Fibroblast of pulmonary artery (primary cell): ENCODE data around the gene LAMA3.
A peak's percentile ranks its signal among the peaks of the same experiment; 100 is the strongest.

ENCODE experiments used
- DNase-seq: peaks from one replicate; pipeline ENCODE4 v3.0.0-alpha.2; 2010; ENCODE audit warnings: low read depth
- H3K4me3 ChIP-seq: replicated peaks from 2 replicates; pipeline ENCODE4 v1.5.1; 2011; ENCODE audit warnings: low read depth, mild to moderate bottlenecking, control low read depth, low read length, moderate library complexity
- CTCF ChIP-seq: IDR thresholded peaks from 2 replicates; pipeline ENCODE4 v1.5.1; 2011; ENCODE audit warnings: mild to moderate bottlenecking, control low read depth, low read length, inconsistent platforms; ENCODE audit errors: missing control alignments

LAMA3 gene

DNA sequence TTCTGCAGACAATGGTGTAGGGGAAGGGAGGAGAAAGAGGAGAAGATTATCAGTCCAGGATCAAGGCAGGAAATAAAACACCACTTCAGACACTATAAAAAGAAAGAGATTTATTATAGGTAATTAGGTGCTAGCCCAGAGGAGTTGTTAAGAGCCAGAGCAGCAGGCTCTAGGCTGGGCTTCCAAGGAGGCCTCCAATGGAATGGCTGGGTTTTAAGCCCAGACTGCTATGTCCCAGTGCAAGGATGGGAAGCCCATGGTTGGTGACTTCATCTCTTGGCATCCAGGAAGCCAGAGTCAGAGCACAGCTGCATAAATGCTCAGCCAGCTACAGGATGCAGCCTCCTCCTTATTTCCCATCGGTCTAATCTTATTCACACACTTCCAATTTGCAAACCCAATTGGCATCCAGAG is 95.6 kb downstream of the LAMA3 start:
- TF ChIP-seq CTCF, result no peak
- H3K4me3 ChIP-seq, result no peak overlapping the region
- DNase-seq, result peak; percentile 82

DNA sequence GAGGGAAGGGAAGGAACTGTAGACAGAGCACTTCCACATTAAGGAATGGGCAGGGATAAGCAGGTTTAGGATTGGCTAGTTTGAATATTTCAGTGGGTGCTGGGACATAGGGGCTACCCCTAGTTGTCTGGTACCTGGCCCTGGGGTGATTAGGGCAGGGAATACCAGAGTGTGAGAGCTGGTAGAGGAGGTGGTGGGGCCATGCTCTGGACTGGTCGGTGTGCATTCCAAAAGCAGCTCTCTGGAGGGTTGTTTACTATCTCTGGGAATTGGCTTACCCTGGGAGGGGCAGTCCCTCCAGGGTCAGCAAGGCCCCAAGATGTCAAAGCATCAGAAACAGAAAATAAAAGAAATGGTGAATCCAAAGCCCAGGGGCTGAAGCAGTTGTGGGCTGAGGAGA is 103.8 kb downstream of the LAMA3 start:
- H3K4me3 ChIP-seq, result no peak overlapping the region
- TF ChIP-seq CTCF, result no peak

DNA sequence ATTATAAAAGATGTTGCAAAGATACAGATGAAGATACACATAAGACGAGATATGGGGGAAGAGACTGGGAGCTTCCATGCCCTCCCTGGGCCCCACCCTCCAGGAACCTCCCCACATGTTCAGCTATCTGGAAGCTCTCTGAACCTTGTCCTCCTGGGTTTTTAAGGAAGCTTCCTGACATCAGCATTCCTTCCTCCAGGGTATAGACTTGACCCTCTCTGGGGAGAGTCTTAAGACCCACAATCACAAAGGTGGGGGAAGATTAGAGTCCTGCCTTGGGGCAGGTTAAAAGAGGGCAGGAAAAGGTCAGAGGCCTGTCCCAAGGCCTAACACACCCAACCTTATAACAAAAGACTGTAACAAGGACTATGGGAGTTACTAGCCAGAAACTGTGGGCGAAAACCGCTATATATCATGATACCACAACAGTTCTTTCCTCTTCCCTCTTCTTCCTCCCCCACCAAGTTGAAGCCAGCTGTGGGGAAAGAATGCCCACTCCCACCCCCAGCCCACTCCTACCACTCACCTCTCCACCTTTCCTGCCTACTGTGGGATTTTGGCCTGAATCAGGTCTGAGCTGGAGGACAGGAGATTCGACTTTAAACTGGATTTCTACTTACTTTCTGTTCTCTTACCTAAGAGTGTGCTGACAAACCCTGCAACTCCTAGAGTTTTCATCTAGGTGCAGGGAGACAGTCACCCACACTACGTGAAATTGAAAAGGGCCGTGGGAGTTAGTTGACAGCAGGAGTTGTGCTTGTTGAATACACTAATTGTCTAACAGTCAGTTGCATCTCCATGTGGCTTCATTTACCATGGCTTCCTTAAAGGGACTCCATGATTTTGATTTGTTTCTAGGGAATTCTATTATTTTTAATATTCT is 105.0 kb downstream of the LAMA3 start:
- H3K4me3 ChIP-seq, result no peak overlapping the region
- TF ChIP-seq CTCF, result no peak
- no peak for DNase-seq

More for the DNA sequence above, 103.8 kb downstream of the LAMA3 start:
- DNase-seq, result no peak

DNA sequence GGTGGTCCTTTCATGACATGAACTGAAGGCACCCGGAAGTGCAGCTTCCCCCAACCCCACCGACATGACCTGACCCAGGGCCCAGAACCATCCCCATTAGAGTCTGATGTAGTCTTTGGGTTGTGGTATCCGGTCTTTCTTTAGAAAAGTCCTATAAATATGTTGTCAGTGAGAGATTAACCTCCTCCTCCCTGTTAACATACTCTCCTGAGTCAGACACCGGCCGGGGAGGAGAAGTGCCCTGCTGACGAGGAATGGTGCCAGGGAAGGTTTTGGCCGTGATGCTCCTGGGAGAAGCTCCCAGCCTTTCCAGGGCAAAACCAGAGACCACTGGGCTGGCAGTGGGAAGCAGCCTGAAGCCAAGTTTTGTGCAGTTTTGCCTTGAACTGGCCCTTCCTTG is 109.0 kb downstream of the LAMA3 start:
- DNase-seq, result no peak
- TF ChIP-seq CTCF, result no peak
- H3K4me3 ChIP-seq, result no peak overlapping the region

DNA sequence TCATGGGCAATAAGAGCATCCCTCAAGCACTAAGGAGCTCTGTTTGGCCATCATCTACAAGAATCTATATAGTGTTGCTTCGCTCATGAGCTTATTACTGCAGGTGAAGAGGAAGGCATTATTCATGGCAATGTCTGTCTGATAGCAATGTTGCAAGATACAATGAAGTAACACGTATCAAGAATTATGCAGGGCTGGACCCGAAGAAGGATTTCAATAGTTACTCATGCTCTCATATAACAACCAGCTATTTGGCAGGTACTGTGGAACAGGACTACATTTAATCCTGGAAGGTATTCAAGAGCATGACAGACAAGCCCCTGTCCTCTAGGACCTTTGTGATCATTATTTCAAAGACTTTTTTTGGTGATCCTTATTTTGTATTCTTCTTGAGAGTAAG is 109.6 kb downstream of the LAMA3 start:
- no peak overlapping the region for H3K4me3 ChIP-seq
- no peak for DNase-seq
- TF ChIP-seq CTCF, result no peak

DNA sequence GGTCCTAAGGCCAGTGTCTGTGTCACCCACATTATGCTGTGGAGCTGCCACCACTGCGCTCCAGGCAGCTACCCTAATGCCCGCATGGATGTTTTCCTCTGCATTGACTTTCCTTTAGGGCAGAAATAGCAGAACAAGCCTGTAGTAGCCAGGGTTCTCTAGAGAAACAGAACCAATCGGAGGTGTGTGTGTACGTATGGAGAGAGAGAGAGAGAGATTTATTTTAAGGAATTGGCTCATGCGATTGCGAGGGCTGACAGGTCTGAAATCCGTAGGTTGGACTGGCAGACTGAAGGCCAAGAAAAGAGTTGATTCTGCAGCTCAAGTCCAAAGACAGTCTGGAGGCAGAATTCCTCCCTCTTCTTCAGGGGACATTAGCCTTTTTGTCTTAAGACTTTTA is 110.3 kb downstream of the LAMA3 start:
- no peak overlapping the region for H3K4me3 ChIP-seq
- no peak for DNase-seq
- no peak for TF ChIP-seq CTCF

- TF ChIP-seq CTCF, result no peak
- no peak overlapping the region for H3K4me3 ChIP-seq
- no peak for DNase-seq
Observed at GRCh38 chr18:23800902-23801301, 111.6 kb downstream of the LAMA3 start.
